ENCODE results near the gene COX20.

COX20 gene

DNA sequence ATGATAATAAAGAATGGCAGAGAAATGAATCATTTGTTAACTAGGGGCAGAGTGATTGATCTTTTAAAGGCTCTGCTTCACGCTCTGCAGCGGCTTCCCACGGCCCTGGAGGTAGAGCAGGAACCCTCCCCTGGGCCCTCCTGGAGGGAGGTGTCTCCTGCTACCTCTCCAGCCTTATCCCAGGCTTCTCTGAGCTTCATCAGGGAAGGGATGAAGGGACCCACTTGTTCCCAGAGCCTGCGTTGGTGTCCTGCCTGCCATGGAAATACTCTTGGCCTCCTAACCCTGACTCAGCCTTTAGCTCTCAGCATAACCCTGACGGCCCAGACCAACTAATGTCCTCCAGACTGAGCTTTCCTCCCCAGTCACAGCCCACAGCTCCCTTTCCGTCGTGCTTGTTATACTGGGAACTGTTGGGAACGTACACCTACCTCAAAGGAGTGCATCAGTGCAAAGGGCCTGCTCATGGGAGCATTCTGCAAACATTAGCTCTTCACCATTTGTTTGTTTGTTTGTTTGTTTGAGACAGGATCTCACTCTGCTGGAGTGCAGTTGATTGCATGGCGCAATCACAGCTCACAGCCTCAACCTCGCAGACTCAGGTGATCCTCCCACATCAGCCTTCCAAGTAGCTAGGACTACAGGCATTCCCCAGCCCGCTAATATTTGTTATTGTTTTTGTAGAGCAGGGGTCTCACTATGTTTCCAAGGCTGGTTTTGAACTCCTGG is 46.3 kb downstream of the COX20 start:
- DNase-seq = no peak

DNA sequence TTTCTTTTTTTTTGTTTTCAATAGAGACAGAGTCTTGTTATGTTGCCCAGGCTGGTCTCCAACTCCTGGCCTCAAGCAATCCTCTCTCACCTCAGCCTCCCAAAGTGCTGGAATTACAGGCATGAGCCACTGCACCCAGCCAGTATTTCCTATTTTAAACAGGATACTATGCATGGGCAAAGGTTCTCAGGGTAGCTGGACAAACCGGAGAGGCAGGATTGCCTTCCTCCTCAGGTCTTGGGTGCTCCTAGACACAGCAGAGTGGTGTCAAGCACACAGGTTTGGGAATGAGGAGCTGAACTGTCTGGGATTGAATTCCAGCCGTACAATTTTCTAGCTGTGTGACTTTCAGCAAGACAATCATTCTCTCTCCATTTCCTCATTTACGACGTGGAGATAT is 51.8 kb downstream of the COX20 start:
- DNase-seq = no peak

DNA sequence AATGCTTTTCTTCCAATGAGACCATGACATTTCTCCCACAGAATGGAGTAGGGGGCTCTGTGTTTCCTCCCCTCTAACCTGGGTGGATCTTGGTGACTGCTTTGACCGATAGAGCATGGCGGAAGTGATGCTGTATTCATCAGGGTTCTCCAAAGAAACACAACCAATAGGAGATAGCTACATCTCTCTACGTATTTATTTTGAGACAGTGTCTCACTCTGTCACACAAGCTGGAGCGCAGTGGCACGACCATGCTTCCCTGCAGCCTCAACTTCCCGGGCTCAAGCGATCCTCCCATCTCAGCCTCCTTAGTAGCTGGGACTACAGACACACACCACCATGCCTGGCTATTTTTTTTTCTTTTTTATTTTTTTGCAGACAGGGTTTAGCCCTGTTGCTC is 58.4 kb downstream of the COX20 start:
- no peak for DNase-seq

Measured in HCEC 1CT (cell line).